Endothelial cell of umbilical vein (primary cell): ENCODE results near the gene MYH11. TPM values are rescaled to one million over a fixed set of nuclear protein-coding genes. Genes with fewer than 3 reads are reported as not detected.

Source experiments
- BruUV-seq: library from RNA; stranded (reverse); fragments of 400-500 nt; replicated peaks from 2 replicates; lab custom pipeline; 2021; lab: Mats Ljungman, UMichigan
- CTCF ChIA-PET: fragments of 300-600, 350-600 bp; sonication (Branson Sonifier 250); formaldehyde crosslinking; loops from one replicate; lab custom pipeline; 2021; ENCODE audit warnings: antibody characterized with exemption, inconsistent platforms; lab: Charles Lee
- POLR2A ChIA-PET: fragments of 300-600, 350-600 bp; sonication (Branson Sonifier 250); formaldehyde crosslinking; loops from one replicate; lab custom pipeline; 2021; ENCODE audit warnings: antibody characterized with exemption, inconsistent platforms; lab: Charles Lee
- DNase-seq: peaks from one replicate; pipeline ENCODE4 v3.0.0-alpha.2; 2011; ENCODE audit warnings: low read depth, low spot score
- FAIRE-seq: peaks from 2 replicates; lab custom pipeline; 2011; peaks lifted over from hg19 to GRCh38; lab: Jason Lieb, UNC
- H2AFZ ChIP-seq: 2 replicates; pipeline ENCODE4 v1.6.0; 2012; ENCODE audit warnings: low read depth, low read length, control low read depth, inconsistent platforms
- H3K27ac ChIP-seq: 2 replicates; pipeline ENCODE4 v1.5.1; 2011; ENCODE audit warnings: low read depth, mild to moderate bottlenecking, control low read depth, low read length, moderate library complexity; ENCODE audit not compliant: insufficient read depth
- H3K27me3 ChIP-seq, 2 experiments: 2 replicates each; pipeline versions ENCODE4 v1.6.0 to v1.6.1; 2011; ENCODE audit warnings: low read length in 2 of 2, mixed read lengths in 1 of 2; ENCODE audit not compliant: control insufficient read depth in 2 of 2, insufficient read depth in 2 of 2
- H3K36me3 ChIP-seq, 2 experiments: 2 replicates in 1 of 2; 3 replicates in 1 of 2; pipeline ENCODE4 v1.5.1; 2011; ENCODE audit warnings: low read length in 2 of 2, mild to moderate bottlenecking in 1 of 2, moderate library complexity in 1 of 2; ENCODE audit not compliant: control insufficient read depth in 2 of 2, insufficient read depth in 2 of 2; ENCODE audit errors: extremely low read depth in 1 of 2
- H3K4me1 ChIP-seq: 3 replicates; pipeline ENCODE4 v1.5.1; 2011; ENCODE audit warnings: mild to moderate bottlenecking, low read length; ENCODE audit not compliant: control insufficient read depth, insufficient read depth; ENCODE audit errors: extremely low read depth
- H3K4me2 ChIP-seq: 2 replicates; pipeline ENCODE4 v1.6.1; 2011; ENCODE audit warnings: low read length, control low read depth, mixed read lengths; ENCODE audit not compliant: insufficient read depth
- H3K4me3 ChIP-seq, 3 experiments: fragments of 200-600 bp in 1 of 3; sonication (generic), shearing (Covaris generic) in 1 of 3; replicated peaks in 1 of 3; 2 replicates each; pipeline ENCODE4 v1.5.1; 2011 to 2016; ENCODE audit warnings: control low read depth in 3 of 3, low read length in 3 of 3, mild to moderate bottlenecking in 2 of 3, inconsistent platforms in 1 of 3, low read depth in 1 of 3, moderate library complexity in 1 of 3; ENCODE audit not compliant: insufficient read depth in 1 of 3
- H3K79me2 ChIP-seq: 2 replicates; pipeline ENCODE4 v1.6.0; 2012; ENCODE audit warnings: low read length, inconsistent platforms; ENCODE audit not compliant: control insufficient read depth, insufficient read depth
- H3K9ac ChIP-seq: replicated peaks from 2 replicates; pipeline ENCODE3; 2011; ENCODE audit warnings: low read length, control low read depth; ENCODE audit not compliant: insufficient read depth; ENCODE audit errors: extremely low read depth
- H3K9me1 ChIP-seq: replicated peaks from 3 replicates; pipeline ENCODE4 v1.6.0; 2011; ENCODE audit warnings: mild to moderate bottlenecking, low read length; ENCODE audit not compliant: control insufficient read depth, insufficient read depth; ENCODE audit errors: extremely low read depth
- H3K9me3 ChIP-seq: replicated peaks from 2 replicates; pipeline ENCODE4 v1.5.1; 2012; ENCODE audit warnings: low read length, inconsistent platforms; ENCODE audit not compliant: control insufficient read depth, insufficient read depth
- H4K20me1 ChIP-seq: replicated peaks from 2 replicates; pipeline ENCODE3; 2011; ENCODE audit warnings: mild to moderate bottlenecking, low read length; ENCODE audit not compliant: control insufficient read depth, insufficient read depth; ENCODE audit errors: extremely low read depth
- CTCF ChIP-seq, 2 donors: IDR thresholded peaks; 1 replicate in 1 of 2; 2 replicates in 1 of 2; pipeline ENCODE4 v1.5.1; 2011; ENCODE audit warnings: low read length in 2 of 2, mild to moderate bottlenecking in 2 of 2, moderate library complexity in 2 of 2, control low read depth in 1 of 2, inconsistent platforms in 1 of 2, low read depth in 1 of 2; ENCODE audit not compliant: insufficient read depth in 1 of 2; ENCODE audit errors: extremely low read depth in 1 of 2
- EZH2 ChIP-seq: IDR thresholded peaks from 2 replicates; pipeline ENCODE4 v1.6.1; 2012; ENCODE audit warnings: borderline replicate concordance, low read depth, mild to moderate bottlenecking, moderate library complexity, low read length, inconsistent platforms; ENCODE audit not compliant: severe bottlenecking
- FOS ChIP-seq: IDR thresholded peaks from 2 replicates; pipeline ENCODE4 v1.6.1; 2011; ENCODE audit warnings: mild to moderate bottlenecking, low read length, moderate library complexity, borderline replicate concordance; ENCODE audit not compliant: insufficient read depth
- GATA2 ChIP-seq: IDR thresholded peaks from 2 replicates; pipeline ENCODE4 v1.7.0; 2011; ENCODE audit warnings: low read depth, mild to moderate bottlenecking, moderate library complexity, mixed read lengths, low read length; ENCODE audit not compliant: insufficient read length, insufficient read depth
- JUN ChIP-seq: IDR thresholded peaks from 2 replicates; pipeline ENCODE4 v1.6.1; 2011; ENCODE audit warnings: borderline replicate concordance, low read depth; ENCODE audit not compliant: insufficient read length, insufficient read depth
- MAX ChIP-seq: IDR thresholded peaks from 2 replicates; pipeline ENCODE4 v1.6.1; 2011; ENCODE audit not compliant: insufficient read depth, insufficient read length
- MYC ChIP-seq: IDR thresholded peaks from one replicate; pipeline ENCODE4 v1.6.1; 2011; ENCODE audit warnings: mild to moderate bottlenecking, low read depth, low read length
- POLR2A ChIP-seq: IDR thresholded peaks from 2 replicates; pipeline ENCODE4 v1.6.1; 2012; ENCODE audit warnings: low read depth, mild to moderate bottlenecking, control low read depth, low read length
- POLR2AphosphoS5 ChIP-seq: IDR thresholded peaks from 2 replicates; pipeline ENCODE4 v1.6.1; 2012; ENCODE audit warnings: low read depth, mild to moderate bottlenecking, control low read depth, low read length, moderate library complexity; ENCODE audit not compliant: insufficient read depth
- dilution Hi-C: fragments of 300-500 bp; cut with MboI; formaldehyde crosslinking; loops from one replicate; pipeline ENCODE4 v1.15.0; 2019; ENCODE audit warnings: low sequenced_read_pairs; ENCODE audit not compliant: extremely low pct_ligation_motif_present
- intact Hi-C: fragments of 100-400 bp; cut with micrococcal nuclease; formaldehyde crosslinking; loops from one replicate; pipeline ENCODE4 v1.10.0; 2022
- polyA plus RNA-seq, 4 experiments: library from polyadenylated mRNA; depleted of rRNA in 3 of 4; stranded (reverse) in 3 of 4; unstranded in 1 of 4; fragments of >200 nt; gene quantifications; 2 replicates each; pipeline versions ENCODE4 v1.2.1 to v1.2.3, GENCODE V29; 2011 to 2012; ENCODE audit warnings: missing spikeins in 1 of 4
- total RNA-seq: library from RNA; stranded (reverse); gene quantifications from 2 replicates; pipeline ENCODE4 v1.2.3, GENCODE V29; 2021

The MYH11 gene
- total and polyA plus RNA-seq, 2 donors (not counting 3 experiments of a cell fraction or from before 2014, with no cell fraction given) = not detected

- TF ChIP-seq CTCF (IDR thresholded peaks at IDR 0.05; ENCODE audit: extremely low read depth in 1 of 2, insufficient read depth in 1 of 2, low read depth in 1 of 2, low read length in 2 of 2) (no peak), EZH2 (no peak), FOS (no peak), POLR2AphosphoS5 (no peak), MAX (no peak), JUN (no peak), POLR2A (no peak), GATA2 (no peak), MYC (no peak)
- DNase-seq (no peak), FAIRE-seq (no peak)
- Histone ChIP-seq H3K9ac (no peak overlapping the region), H3K36me3 (peaks cover 17 to 18% of the 10 kb centered on the region in 2 experiments), H3K27ac (peak overlapping the region; percentile 41), H3K27me3 (no peaks in the 10 kb centered on the region), H3K9me3 (no peaks in the 10 kb centered on the region), H2AFZ (no peak overlapping the region), H3K4me3 (no peak overlapping the region), H4K20me1 (no peaks in the 10 kb centered on the region), H3K4me1 (peaks cover 24% of the 10 kb centered on the region), H3K9me1 (no peaks in the 10 kb centered on the region), H3K4me2 (no peak overlapping the region), H3K79me2 (no peaks in the 10 kb centered on the region)
- ChIA-PET CTCF (interaction anchor here (0.6 to 0.9 kb wide), 2 partner anchors 14 to 276 kb away, joined by 3 read pairs; no protein-coding TSS in a partner anchor), POLR2A (no interaction called here)
- dilution Hi-C loops = no loop called here
- no TSS peak for BruUV-seq
- intact Hi-C loops = no loop called here
These were observed 153.6 kb downstream of the MYH11 start for GRCh38 chr16:15703029-15703736.
